MCF 10A (cell line): Measurements from ENCODE around the gene NDC1. TPM values are rescaled to one million over a fixed set of nuclear protein-coding genes. Genes with fewer than 3 reads are reported as not detected.

Source experiments
- BruUV-seq: library from RNA; stranded (reverse); fragments of 400-500 nt; replicated peaks from 2 replicates; lab custom pipeline; 2021; lab: Mats Ljungman, UMichigan
- CTCF ChIA-PET: fragments of 300-600 bp; sonication (Branson Sonifier 250); formaldehyde crosslinking; extraction: SDS; loops from one replicate; lab custom pipeline; 2021; ENCODE audit warnings: antibody characterized with exemption, inconsistent platforms; lab: Yijun Ruan, JAX
- POLR2A ChIA-PET: fragments of 300-600, 350-650 bp; sonication (Branson Sonifier 250); formaldehyde crosslinking; extraction: SDS; loops from one replicate; lab custom pipeline; 2020; ENCODE audit warnings: antibody characterized with exemption, inconsistent platforms; lab: Yijun Ruan, JAX
- DNase-seq: peaks from one replicate; pipeline ENCODE4 v3.0.0-alpha.2; 2018; ENCODE audit not compliant: unreplicated experiment
- H3K27ac Mint-ChIP-seq: one replicate; pipeline ENCODE4 v1.8.0; 2022; ENCODE audit warnings: mild to moderate bottlenecking, low read depth, mixed read lengths; ENCODE audit not compliant: unreplicated experiment
- H3K27me3 Mint-ChIP-seq: one replicate; pipeline ENCODE4 v1.8.0; 2022; ENCODE audit warnings: mixed read lengths; ENCODE audit not compliant: insufficient read depth, unreplicated experiment
- H3K36me3 Mint-ChIP-seq: one replicate; pipeline ENCODE4 v1.8.0; 2022; ENCODE audit warnings: mild to moderate bottlenecking, moderate library complexity, mixed read lengths; ENCODE audit not compliant: insufficient read depth, unreplicated experiment
- H3K4me1 Mint-ChIP-seq: one replicate; pipeline ENCODE4 v1.8.0; 2022; ENCODE audit warnings: mixed read lengths; ENCODE audit not compliant: insufficient read depth, unreplicated experiment
- H3K4me3 Mint-ChIP-seq: one replicate; pipeline ENCODE4 v1.8.0; 2022; ENCODE audit warnings: mild to moderate bottlenecking, moderate library complexity, mixed read lengths; ENCODE audit not compliant: unreplicated experiment
- H3K9me3 Mint-ChIP-seq: one replicate; pipeline ENCODE4 v1.8.0; 2022; ENCODE audit warnings: mixed read lengths; ENCODE audit not compliant: unreplicated experiment
- intact Hi-C: fragments of 100-400 bp; cut with micrococcal nuclease; formaldehyde crosslinking; loops from 2 replicates; pipeline ENCODE4 v1.14.1; 2022
- total RNA-seq: library from RNA; stranded (reverse); gene quantifications from 2 replicates; pipeline ENCODE4 v1.2.3, GENCODE V29; 2022
- TF ChIP-seq, protein P1 (sequence below): fragments of 200-600 bp; IDR thresholded peaks from one replicate; pipeline ENCODE4 v1.8.0; 2022; ENCODE audit warnings: antibody characterized with exemption, mild to moderate bottlenecking; ENCODE audit not compliant: unreplicated experiment

The NDC1 gene
- total RNA-seq, 1 experiment from 2014 or later = 18.7 TPM

DNA sequence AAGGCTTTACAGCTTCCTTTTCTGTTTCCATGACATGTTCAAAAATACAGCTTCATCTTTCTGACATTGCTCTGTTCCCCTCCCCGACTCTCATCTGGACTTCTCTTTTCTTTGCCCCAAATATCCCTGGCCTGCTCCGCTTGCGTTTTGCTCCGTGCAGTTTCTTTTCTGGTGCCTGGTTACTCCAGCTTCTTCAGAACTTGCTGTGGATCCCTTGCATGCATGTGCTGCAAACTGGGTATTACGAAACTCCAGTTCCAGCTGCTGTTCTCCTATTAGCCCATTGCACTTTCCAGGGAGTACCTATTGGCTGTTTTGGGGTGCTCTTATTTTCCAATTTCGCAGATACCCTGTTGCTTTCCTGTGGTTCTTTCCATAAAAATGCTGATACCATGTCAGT, 9.9 kb upstream of the NDC1 start:
- peaks cover 23% of the 10 kb centered on the region for H3K36me3 Mint-ChIP-seq
- POLR2A ChIA-PET = interaction anchor here (0.7 kb wide), 2 partner anchors 8 to 229 kb away, joined by 3 to 4 read pairs; no protein-coding TSS in a partner anchor
- no peak overlapping the region for H3K27ac Mint-ChIP-seq
- H3K27me3 Mint-ChIP-seq = peaks cover 12% of the 10 kb centered on the region
- no peaks in the 10 kb centered on the region for H3K4me1 Mint-ChIP-seq
- H3K9me3 Mint-ChIP-seq = no peaks in the 10 kb centered on the region
- CTCF ChIA-PET = interaction anchor here (0.9 to 5.5 kb wide), 2 partner anchors 8 to 13 kb away, joined by 3 to 61 read pairs; no protein-coding TSS in a partner anchor
- BruUV-seq = no TSS peak
- DNase-seq = no peak
- intact Hi-C loops = no loop called here
- no peak overlapping the region for H3K4me3 Mint-ChIP-seq
- TF ChIP-seq, protein P1, sequence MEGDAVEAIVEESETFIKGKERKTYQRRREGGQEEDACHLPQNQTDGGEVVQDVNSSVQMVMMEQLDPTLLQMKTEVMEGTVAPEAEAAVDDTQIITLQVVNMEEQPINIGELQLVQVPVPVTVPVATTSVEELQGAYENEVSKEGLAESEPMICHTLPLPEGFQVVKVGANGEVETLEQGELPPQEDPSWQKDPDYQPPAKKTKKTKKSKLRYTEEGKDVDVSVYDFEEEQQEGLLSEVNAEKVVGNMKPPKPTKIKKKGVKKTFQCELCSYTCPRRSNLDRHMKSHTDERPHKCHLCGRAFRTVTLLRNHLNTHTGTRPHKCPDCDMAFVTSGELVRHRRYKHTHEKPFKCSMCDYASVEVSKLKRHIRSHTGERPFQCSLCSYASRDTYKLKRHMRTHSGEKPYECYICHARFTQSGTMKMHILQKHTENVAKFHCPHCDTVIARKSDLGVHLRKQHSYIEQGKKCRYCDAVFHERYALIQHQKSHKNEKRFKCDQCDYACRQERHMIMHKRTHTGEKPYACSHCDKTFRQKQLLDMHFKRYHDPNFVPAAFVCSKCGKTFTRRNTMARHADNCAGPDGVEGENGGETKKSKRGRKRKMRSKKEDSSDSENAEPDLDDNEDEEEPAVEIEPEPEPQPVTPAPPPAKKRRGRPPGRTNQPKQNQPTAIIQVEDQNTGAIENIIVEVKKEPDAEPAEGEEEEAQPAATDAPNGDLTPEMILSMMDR = no peak

DNA sequence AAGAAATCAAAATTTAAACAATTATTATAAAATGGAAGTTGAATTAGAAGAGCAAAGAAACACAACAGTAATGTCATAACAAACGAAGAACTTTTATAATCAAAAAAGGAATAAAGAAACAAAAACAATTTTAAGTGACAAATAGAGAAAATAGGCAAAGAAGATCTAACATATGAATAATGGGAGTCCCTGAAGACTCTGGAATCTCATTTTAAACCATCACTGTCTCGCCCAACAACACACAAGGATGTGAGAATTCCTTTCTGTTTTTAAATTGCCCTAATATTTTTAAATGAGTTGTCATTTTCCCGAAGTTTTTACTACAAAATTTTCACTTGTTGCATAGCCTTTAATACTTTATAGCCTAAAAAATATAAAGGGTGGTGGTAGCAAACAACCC, 4.3 kb upstream of the NDC1 start:
- ChIA-PET POLR2A (no interaction called here), CTCF (no interaction called here)
- TF ChIP-seq, protein P1 = no peak
- H3K4me1 Mint-ChIP-seq = no peaks in the 10 kb centered on the region
- no peaks in the 10 kb centered on the region for H3K36me3 Mint-ChIP-seq
- intact Hi-C loops = no loop called here
- no TSS peak for BruUV-seq
- no peak overlapping the region for H3K27ac Mint-ChIP-seq
- H3K27me3 Mint-ChIP-seq = peaks cover 12% of the 10 kb centered on the region
- H3K4me3 Mint-ChIP-seq = no peak overlapping the region
- H3K9me3 Mint-ChIP-seq = no peaks in the 10 kb centered on the region
- DNase-seq = no peak

DNA sequence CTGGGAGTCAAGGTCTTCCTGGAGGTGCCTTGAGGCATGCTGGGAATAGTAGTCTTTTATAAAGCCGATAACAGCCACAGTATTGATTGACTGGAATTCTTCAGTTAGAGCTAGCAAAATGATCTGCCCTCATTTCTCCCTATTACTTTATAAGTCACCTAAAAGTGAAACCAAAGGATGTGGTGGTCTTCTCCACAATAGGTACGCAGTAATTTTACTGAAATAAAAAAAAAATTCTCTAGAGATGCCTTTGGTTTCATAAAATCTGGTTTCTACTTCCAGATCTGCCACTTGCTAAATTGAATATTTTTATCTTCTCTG, 518 bp upstream of the NDC1 start:
- Mint-ChIP-seq H3K27ac (peak overlapping the region; percentile 97), H3K9me3 (no peaks in the 10 kb centered on the region), H3K4me3 (peak overlapping the region; percentile 100), H3K36me3 (no peaks in the 10 kb centered on the region), H3K27me3 (no peaks in the 10 kb centered on the region), H3K4me1 (peaks cover 10% of the 10 kb centered on the region)
- ChIA-PET POLR2A (interaction anchor here (0.6 to 2.0 kb wide), 7 partner anchors 12 to 927 kb away, joined by 3 to 13 read pairs (median 4); partner anchors contain the start of genes IFT25, TCEANC2 and TMEM59), CTCF (no interaction called here)
- no TSS peak for BruUV-seq
- intact Hi-C loops = no loop called here
- no peak for DNase-seq
- TF ChIP-seq, protein P1 = no peak

DNA sequence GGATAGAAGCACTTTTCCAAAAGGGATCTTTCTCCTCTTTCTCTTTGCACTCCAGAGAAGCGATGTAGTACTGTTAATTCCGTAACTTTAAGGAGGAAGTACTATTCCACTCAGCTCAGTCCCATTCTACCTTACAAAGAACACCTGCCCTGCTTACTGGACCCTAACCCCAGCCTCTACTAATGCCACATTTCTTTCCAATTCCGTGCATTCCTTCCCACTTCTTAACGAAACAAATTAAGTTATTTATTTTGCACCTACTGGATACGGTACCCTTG, 511 bp downstream of the NDC1 start:
- intact Hi-C loops = no loop called here
- Mint-ChIP-seq H3K4me1 (peaks cover 10% of the 10 kb centered on the region), H3K9me3 (no peaks in the 10 kb centered on the region), H3K36me3 (no peaks in the 10 kb centered on the region), H3K4me3 (peak overlapping the region; percentile 100), H3K27ac (peak overlapping the region; percentile 97), H3K27me3 (no peaks in the 10 kb centered on the region)
- ChIA-PET CTCF (no interaction called here), POLR2A (interaction anchor here (0.5 to 2.0 kb wide), 10 partner anchors 10 to 1064 kb away, joined by 3 to 13 read pairs (median 3); partner anchors contain the start of genes IFT25, SSBP3, TCEANC2 and TMEM59)
- no peak for DNase-seq
- TF ChIP-seq, protein P1 = no peak
- TSS peak; percentile 60 for BruUV-seq
